NB4 (cell line): Measurements from ENCODE around the gene SPTSSB.

Experiments used
- CTCF ChIP-seq: IDR thresholded peaks from one replicate; pipeline ENCODE4 v1.5.1; 2012; ENCODE audit warnings: low read depth, low read length
- MAX ChIP-seq: IDR thresholded peaks from 2 replicates; pipeline ENCODE4 v1.6.1; 2011; ENCODE audit warnings: low read depth, low read length
- POLR2A ChIP-seq: IDR thresholded peaks from 2 replicates; pipeline ENCODE4 v1.6.1; 2011; ENCODE audit warnings: mild to moderate bottlenecking; ENCODE audit not compliant: insufficient read length; ENCODE audit errors: extremely low read depth

- no peak for TF ChIP-seq CTCF
- no peak for TF ChIP-seq POLR2A
- no peak for TF ChIP-seq MAX
These were observed 27.8 kb downstream of the SPTSSB start for GRCh38 chr3:161343540-161343939.
